Peyer's patch (tissue), 4 donors: ENCODE measurements around the gene WDR7.

Source experiments
- CTCF ChIP-seq, 6 experiments: fragments of 450-650 bp in 4 of 6; fragments of 200-600 bp in 2 of 6; sonication (generic) in 1 of 6; IDR thresholded peaks; one replicate each; pipeline ENCODE4 v1.5.1; 2017 to 2019; ENCODE audit warnings: antibody characterized with exemption in 6 of 6, mild to moderate bottlenecking in 3 of 6, moderate library complexity in 1 of 6
- POLR2A ChIP-seq, 2 donors: fragments of 450-650 bp; IDR thresholded peaks; one replicate each; pipeline ENCODE4 v1.5.1; 2017; ENCODE audit warnings: antibody characterized with exemption in 2 of 2, mild to moderate bottlenecking in 2 of 2, moderate library complexity in 2 of 2

DNA sequence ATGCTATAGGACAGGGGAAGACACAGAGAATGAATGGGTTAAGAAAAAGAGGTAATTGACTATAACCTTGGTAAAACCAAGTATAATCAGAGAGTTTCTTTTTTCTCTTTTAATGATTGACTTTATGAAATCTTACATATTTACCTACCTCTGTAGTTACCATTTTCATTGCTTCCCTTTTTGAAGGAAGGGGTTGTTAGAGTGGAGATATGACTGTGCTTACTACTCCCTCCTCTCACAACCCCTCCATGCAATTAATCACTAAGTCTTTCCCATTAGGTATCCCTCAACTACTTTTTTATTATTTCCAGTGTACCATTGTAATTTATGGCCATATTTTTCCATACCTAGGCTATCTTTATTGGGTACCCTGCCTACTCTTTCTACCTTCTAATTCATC lies 71.4 kb downstream of the WDR7 start:
- TF ChIP-seq CTCF (IDR thresholded peaks at IDR 0.05) (no peak), POLR2A (IDR thresholded peaks at IDR 0.05) (no peak)
